ENCODE measurements around the gene ALDH1L1. TPM values are rescaled to one million over a fixed set of nuclear protein-coding genes. Genes with fewer than 3 reads are reported as not detected.

Gene ALDH1L1
- total and polyA plus RNA-seq, 2 donors = 11.5 to 24.0 TPM

DNA sequence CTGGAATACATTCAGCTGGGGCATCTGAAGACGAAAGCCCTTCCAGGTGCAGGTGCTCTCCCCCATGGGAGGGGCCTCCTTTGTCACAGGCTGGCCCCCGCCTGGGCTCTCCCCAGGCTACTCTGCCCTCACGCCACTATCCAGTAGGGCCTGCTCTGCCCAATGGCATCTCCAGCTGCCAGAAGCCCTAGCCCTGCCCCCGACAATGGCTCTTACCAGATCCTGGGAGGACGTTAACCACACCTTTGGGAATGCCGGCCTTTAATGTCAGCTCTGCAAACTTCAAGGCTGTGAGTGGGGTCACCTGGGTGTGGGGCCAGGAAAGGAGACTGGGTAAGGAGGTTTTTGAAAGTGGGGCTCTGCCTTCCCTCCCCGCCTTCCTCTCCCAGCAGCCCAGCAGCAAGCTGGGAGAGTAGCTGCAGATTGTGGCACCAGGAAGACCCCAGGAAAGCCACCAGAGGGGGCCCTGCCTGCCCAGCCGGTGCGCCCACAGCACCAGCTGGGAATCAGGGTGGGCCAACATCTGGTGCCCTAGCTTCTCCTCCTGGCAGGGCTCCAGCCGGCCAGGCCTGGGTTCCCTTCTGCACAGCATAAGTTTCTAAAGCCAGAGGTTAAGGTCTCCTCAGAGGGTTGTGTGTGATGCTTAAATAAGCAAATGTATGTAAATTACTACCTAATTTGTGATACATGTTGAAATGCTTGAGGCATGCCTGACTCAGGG lies 56.1 kb downstream of the ALDH1L1 start:
- Histone ChIP-seq H3K27ac (ENCODE audit: low read depth) (no peak overlapping the region), H3K36me3 (ENCODE audit: insufficient read depth) (no peaks in the 10 kb centered on the region), H3K4me1 (ENCODE audit: insufficient read depth) (no peaks in the 10 kb centered on the region), H3K4me3 (ENCODE audit: low read depth, low read length) (no peak overlapping the region)
- no peak for DNase-seq (ENCODE audit: extremely low spot score)
- WGBS = 68% methylated on average over 10 of the region's 10 CpGs

DNA sequence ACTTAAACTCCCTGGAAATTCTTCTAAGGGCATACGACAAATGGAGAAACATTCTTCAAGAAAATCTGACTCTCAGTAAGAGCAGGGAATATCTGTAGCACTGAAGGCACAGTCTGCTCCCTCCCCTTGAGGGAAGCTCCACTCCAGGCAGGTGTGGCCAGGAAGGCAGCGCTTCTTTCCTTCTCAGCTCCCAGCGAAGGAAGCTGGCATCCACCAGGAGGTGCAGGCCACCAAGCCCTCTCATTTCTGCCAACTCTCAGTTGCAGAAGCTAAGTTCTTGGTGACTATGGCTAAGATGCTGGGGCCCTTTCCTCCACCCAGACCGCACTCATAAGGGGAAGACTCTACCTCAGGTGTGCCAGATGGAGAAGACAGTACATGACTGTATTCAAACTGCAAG lies 58.8 kb downstream of the ALDH1L1 start:
- Histone ChIP-seq H3K36me3 (ENCODE audit: insufficient read depth) (no peaks in the 10 kb centered on the region), H3K4me1 (ENCODE audit: insufficient read depth) (no peaks in the 10 kb centered on the region), H3K27ac (ENCODE audit: low read depth) (no peak overlapping the region), H3K4me3 (ENCODE audit: low read depth, low read length) (no peak overlapping the region)
- 92% methylated on average over 4 of the region's 4 CpGs for WGBS
- DNase-seq (ENCODE audit: extremely low spot score) = no peak

DNA sequence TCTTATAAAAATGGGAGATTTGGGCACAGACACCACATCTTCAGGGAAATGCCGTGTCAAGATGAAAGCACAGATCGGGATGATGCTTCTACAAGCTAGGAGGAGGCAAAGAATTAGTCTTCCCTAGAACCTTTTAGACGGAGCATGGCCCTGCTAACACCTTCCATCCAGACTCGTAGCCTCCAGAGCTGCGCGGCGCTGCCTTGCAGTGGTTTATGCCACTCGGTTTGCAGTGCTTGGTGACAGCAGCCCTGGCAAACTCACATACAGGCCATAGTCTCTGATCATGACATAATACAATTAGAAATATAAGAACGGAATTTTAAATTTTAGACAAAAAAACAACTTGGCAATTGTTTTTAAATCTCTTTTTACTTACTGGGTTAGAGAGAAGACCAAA lies 59.3 kb downstream of the ALDH1L1 start:
- Histone ChIP-seq H3K4me3 (ENCODE audit: low read depth, low read length) (no peak overlapping the region), H3K4me1 (ENCODE audit: insufficient read depth) (no peaks in the 10 kb centered on the region), H3K36me3 (ENCODE audit: insufficient read depth) (no peaks in the 10 kb centered on the region), H3K27ac (ENCODE audit: low read depth) (no peak overlapping the region)
- DNase-seq (ENCODE audit: extremely low spot score) = no peak
- WGBS = 93% methylated on average over 9 of the region's 9 CpGs

DNA sequence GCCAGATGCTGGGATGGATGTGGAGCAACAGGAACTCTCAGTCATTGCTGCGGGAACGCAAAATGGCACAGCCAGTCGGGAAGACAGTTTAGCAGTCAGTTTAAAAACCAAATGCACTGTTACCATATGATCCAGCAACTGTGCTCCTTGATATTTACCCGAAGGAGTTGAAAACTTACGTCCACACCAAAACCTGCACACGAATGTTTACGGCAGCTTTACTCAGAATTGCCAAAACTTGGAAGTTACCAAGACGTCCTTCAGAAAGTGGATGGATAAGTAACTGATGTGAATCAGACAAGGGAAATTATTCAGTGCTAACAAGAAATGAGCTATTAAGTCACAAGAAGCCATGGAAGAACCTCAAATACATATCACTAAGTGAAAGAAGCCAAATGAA lies 60.4 kb downstream of the ALDH1L1 start:
- H3K27ac ChIP-seq (ENCODE audit: low read depth) = no peak overlapping the region
- H3K4me3 ChIP-seq (ENCODE audit: low read depth, low read length) = no peak overlapping the region
- DNase-seq (ENCODE audit: extremely low spot score) = no peak
- WGBS = 89% methylated on average over 8 of the region's 8 CpGs
- no peaks in the 10 kb centered on the region for H3K4me1 ChIP-seq (ENCODE audit: insufficient read depth)
- H3K36me3 ChIP-seq (ENCODE audit: insufficient read depth) = no peaks in the 10 kb centered on the region

DNA sequence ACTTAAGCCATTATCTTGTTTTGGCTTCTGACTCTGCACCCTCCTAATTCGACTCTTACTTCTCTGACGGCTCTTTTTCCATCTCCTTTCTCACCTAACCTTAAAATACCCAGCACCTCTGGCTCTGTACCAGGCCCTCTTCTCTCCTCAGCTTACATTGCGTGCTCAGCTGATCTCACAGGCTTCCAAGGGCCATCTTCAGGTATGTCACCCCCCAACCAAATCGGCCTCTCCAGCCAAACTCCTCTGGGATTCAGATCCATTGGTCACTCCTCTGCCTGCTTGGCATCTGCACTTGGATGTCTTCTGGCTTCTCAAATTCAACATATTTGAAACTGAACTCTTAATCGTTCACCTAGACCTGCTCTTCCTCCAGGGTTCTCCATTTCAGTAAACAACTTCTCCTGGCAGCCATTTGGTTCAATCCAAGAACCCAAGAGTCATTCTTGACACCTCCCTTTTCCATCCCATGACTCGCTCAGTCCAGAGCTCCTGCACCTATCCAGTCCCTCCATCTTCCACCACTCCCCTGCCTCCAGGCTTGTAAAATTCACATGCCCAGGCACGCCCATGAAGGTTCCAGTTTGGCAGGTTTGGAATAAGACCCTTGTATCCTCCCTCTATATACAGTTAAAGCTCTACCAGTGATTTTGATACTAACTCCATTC lies 61.2 kb downstream of the ALDH1L1 start:
- H3K27ac ChIP-seq (ENCODE audit: low read depth) = no peak overlapping the region

DNA sequence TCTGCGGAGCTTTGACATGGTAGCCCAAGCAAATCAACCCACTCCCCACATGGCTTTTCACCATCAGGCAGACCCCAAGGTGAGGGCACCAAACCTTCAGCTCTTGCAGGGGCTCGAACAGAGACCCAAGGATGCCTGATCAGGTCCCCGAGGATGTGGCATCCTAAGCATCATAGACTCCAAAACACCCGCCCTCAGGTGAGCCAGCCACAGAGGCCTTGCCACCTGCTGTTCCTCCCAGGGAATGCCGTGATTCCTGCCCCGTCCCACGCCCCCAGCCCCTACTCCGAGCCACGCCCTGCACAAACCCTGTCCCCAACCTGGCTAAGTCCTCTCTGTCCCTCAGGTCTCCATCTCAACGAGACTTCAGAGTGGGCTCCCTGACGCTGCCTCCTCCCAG lies 61.8 kb downstream of the ALDH1L1 start:
- WGBS = 86% methylated on average over 11 of the region's 11 CpGs
- DNase-seq (ENCODE audit: extremely low spot score) = no peak
- no peaks in the 10 kb centered on the region for H3K36me3 ChIP-seq (ENCODE audit: insufficient read depth)
- no peak overlapping the region for H3K4me3 ChIP-seq (ENCODE audit: low read depth, low read length)
- H3K27ac ChIP-seq (ENCODE audit: low read depth) = no peak overlapping the region
- no peaks in the 10 kb centered on the region for H3K4me1 ChIP-seq (ENCODE audit: insufficient read depth)

More for the DNA sequence above, 61.2 kb downstream of the ALDH1L1 start:
- WGBS = 83% methylated on average over 7 of the region's 7 CpGs
- Histone ChIP-seq H3K4me3 (ENCODE audit: low read depth, low read length) (no peak overlapping the region), H3K36me3 (ENCODE audit: insufficient read depth) (no peaks in the 10 kb centered on the region), H3K4me1 (ENCODE audit: insufficient read depth) (no peaks in the 10 kb centered on the region)
- no peak for DNase-seq (ENCODE audit: extremely low spot score)

DNA sequence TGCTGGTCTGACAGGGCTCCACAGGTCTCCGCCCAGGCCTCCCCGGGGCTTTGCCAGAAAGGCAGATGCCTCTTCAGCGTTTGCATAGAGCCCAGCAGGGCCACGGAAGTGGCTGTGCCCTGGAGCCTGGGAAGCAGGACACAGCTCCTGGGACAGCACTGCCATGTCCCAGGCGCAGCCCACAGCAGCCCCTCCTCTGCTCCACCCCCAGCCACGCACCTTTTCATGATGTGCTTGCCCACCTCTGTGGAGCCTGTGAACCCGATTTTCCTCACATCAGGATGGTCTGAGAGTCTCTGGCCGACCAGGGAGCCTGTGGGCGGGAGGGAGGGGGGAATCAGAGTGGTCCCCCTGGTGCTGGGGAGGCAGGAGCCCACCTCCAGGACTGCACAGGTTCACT lies 62.6 kb downstream of the ALDH1L1 start:
- Histone ChIP-seq H3K27ac (ENCODE audit: low read depth) (no peak overlapping the region), H3K4me1 (ENCODE audit: insufficient read depth) (no peaks in the 10 kb centered on the region), H3K36me3 (ENCODE audit: insufficient read depth) (no peaks in the 10 kb centered on the region), H3K4me3 (ENCODE audit: low read depth, low read length) (no peak overlapping the region)
- 72% methylated on average over 9 of the region's 9 CpGs for WGBS
- no peak for DNase-seq (ENCODE audit: extremely low spot score)

DNA sequence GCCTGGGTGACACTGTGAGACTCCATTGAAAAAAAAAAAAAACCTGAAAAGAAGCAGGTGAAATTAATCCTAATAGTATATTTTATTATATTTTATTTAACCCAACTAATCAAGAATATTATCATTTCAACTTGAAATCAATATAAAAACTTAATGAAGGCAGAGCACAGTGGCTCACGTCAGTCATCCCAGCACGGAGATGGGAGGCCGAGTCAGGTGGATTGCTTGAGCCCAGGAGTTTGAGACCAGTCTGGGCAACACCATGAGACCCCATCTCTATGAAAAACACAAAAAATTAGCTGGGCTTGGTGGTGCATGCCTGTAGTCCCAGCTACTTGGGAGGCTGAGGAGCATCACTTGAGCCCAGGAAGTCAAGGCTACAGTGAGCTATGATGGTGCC lies 63.2 kb downstream of the ALDH1L1 start:
- DNase-seq (ENCODE audit: extremely low spot score) = no peak
- Histone ChIP-seq H3K4me1 (ENCODE audit: insufficient read depth) (no peaks in the 10 kb centered on the region), H3K36me3 (ENCODE audit: insufficient read depth) (no peaks in the 10 kb centered on the region), H3K27ac (ENCODE audit: low read depth) (no peak overlapping the region), H3K4me3 (ENCODE audit: low read depth, low read length) (no peak overlapping the region)
- WGBS = 93% methylated on average over 3 of the region's 3 CpGs

DNA sequence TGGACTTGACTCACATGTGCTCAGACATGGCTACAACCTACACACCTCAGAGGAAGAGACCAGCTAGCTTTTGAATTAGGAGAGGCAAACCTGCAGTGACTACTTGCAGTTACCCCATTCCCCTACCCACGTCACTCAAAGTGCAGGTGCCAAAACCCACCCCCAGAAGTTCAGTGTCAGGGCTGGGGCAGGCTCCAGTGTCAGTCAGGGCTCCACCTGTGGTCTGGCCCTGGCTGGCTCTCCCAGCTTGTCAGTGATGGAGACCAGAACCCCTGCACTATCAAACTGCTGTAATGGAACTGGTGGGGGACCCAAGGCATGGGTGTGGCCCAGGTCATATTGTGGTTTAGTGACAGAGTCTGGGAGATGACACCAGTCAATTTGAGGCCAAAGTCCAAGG lies 63.9 kb downstream of the ALDH1L1 start:
- DNase-seq (ENCODE audit: extremely low spot score) = no peak
- H3K27ac ChIP-seq (ENCODE audit: low read depth) = no peak overlapping the region
- no peaks in the 10 kb centered on the region for H3K4me1 ChIP-seq (ENCODE audit: insufficient read depth)
- no peak overlapping the region for H3K4me3 ChIP-seq (ENCODE audit: low read depth, low read length)
- no peaks in the 10 kb centered on the region for H3K36me3 ChIP-seq (ENCODE audit: insufficient read depth)
- WGBS = 96% methylated on average over 1 of the region's 1 CpG

DNA sequence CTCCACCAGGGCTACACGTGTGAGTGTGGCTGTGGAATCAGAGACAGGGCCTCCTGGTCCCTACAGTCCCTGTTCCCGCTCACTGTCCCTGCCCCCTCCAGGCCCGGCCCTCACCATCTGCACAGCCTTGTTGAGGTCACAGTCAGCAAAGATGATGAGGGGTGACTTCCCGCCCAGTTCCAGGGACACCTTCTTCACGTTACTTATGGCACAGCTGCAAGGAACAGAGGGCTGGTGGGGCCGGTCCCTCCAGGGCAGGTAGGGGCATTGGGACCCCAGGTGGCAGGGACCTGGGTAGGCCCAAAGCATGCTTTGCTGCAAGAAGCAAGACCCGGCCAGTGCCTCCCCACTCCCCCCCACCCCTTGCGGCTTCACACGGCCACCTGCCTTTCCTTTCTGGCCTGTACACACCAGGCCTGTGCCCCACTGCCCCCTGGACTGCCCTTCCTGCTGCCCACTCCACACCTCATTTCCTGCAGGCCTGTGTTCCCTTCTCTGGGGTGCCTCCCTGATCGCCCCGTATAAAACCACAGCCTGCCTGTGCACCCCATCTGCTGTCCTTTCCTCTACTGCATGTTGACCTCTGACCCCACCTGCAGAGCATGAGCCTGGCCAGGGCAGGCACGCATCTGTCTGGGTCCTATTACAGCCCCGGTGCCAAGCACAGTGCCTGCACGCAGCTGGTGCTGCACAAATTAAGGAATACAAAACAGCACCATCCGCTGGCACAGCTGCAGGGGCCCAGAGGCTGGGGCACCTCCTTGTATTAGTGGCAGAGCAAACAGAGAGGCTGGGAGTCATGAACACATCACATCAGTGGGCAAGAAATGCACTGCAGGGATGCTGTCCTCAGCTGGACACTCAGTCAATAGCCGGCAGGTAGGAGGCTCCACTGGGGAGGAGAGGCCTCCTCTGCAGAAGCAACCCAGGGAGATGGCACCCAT lies 65.7 kb downstream of the ALDH1L1 start:
- Histone ChIP-seq H3K36me3 (ENCODE audit: insufficient read depth) (no peaks in the 10 kb centered on the region), H3K27ac (ENCODE audit: low read depth) (no peak overlapping the region), H3K4me3 (ENCODE audit: low read depth, low read length) (no peak overlapping the region), H3K4me1 (ENCODE audit: insufficient read depth) (no peaks in the 10 kb centered on the region)
- DNase-seq (ENCODE audit: extremely low spot score) = no peak
- WGBS = 92% methylated on average over 16 of the region's 16 CpGs

DNA sequence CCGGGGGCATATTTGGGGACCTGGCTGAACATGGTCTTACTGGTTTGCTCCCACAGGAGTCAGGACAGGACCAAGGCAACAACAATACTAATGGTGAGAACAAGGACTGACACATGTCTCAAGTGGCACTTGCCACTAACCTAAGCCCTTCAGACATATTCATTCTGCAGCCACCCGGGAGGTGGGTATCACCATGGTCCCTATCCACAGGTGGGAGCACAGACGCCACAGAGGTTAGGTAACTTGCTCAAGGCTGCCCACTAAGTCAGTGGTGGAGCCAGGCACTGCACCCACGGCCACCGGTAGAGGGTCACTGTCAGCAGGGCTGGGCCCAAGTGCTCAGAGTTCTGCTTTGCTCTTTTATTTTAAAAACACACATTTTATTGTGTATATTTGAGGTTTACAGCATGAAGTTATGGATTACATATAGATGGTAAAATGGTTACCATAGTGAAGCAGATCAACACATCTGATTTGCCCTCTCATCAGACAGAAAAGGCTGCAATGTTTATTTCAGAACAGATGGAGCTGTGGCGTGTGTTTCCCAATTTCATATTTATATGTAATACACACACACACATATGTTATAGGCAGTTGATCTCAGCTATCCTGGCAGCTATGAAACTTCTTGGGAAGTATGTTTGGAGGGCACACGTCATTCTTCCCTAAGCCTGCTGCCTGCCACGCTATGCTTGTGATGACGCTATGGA lies 66.5 kb downstream of the ALDH1L1 start:
- DNase-seq (ENCODE audit: extremely low spot score) = no peak

DNA sequence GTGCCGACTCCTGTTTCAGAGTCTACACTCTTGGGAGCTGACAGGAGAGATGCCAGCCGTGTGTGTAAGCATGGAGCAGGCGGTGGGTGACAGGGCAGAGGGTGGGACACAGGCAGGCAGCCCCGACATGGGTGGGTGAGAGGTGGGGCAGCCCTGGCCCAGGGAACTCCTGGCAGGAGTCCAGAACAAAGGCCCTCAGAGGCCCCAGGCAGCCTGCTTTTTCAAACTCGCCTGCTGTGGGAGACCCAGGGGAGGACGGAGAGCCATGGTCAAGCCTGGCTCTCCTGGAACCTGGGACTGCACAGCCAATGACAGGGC lies 67.2 kb downstream of the ALDH1L1 start:
- 80% methylated on average over 6 of the region's 6 CpGs for WGBS
- H3K36me3 ChIP-seq (ENCODE audit: insufficient read depth) = no peaks in the 10 kb centered on the region
- DNase-seq (ENCODE audit: extremely low spot score) = no peak
- no peaks in the 10 kb centered on the region for H3K4me1 ChIP-seq (ENCODE audit: insufficient read depth)
- H3K4me3 ChIP-seq (ENCODE audit: low read depth, low read length) = no peak overlapping the region
- no peak overlapping the region for H3K27ac ChIP-seq (ENCODE audit: low read depth)

More for the DNA sequence above, 66.5 kb downstream of the ALDH1L1 start:
- Histone ChIP-seq H3K36me3 (ENCODE audit: insufficient read depth) (no peaks in the 10 kb centered on the region), H3K4me3 (ENCODE audit: low read depth, low read length) (no peak overlapping the region), H3K27ac (ENCODE audit: low read depth) (no peak overlapping the region), H3K4me1 (ENCODE audit: insufficient read depth) (no peaks in the 10 kb centered on the region)
- 79% methylated on average over 9 of the region's 9 CpGs for WGBS

DNA sequence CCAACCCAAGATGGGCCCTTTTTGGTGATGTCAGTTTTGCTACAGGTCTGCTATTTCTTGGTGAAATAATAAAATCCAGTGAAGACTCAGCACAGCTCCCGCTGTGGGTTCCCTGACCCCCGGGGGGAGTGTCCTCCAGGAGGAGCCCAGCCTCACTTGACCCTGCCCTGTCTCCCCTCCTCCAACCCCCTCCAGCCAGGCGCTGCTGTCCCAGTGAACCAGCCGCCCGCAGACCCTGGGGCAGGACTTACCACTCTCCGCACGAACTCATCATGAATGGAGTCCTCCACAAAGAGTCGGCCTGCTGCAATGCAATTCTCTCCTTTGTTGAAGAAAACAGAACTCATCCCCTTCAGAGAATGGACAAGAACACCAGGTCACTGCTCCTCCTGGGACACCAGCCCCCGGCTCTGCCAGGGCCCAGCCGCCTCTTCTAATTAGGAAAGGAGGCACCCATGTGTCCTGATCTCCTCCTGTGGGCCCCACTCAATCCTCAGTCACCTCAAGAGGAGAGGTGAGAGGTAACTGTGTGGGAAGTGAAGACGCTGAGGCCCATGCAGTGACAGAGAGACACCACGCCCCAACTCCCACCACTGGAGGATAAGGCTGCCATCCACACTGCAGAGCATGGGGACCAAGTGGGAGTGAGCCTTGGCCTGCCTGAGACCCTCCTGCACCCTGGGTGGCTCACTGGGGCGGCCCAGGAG lies 67.7 kb downstream of the ALDH1L1 start:
- Histone ChIP-seq H3K27ac (ENCODE audit: low read depth) (no peak overlapping the region), H3K4me3 (ENCODE audit: low read depth, low read length) (no peak overlapping the region), H3K4me1 (ENCODE audit: insufficient read depth) (no peaks in the 10 kb centered on the region), H3K36me3 (ENCODE audit: insufficient read depth) (no peaks in the 10 kb centered on the region)
- DNase-seq (ENCODE audit: extremely low spot score) = no peak
- 89% methylated on average over 13 of the region's 13 CpGs for WGBS
